Measurements from ENCODE around the gene ZNF410.
"Not testable (repeated sequence)": the region's sequence is repeated elsewhere in the genome, so short reads cannot be mapped to it uniquely, and the experiment has no call there.

Gene ZNF410

GRCh38 chr14:73909681-73910080, 23.0 kb downstream of the ZNF410 start:
- Histone ChIP-seq H3K4me1 (ENCODE audit: insufficient read depth, insufficient read length) (no peaks in the 10 kb centered on the region), H3K36me3 (ENCODE audit: insufficient read depth, insufficient read length, low read length) (peaks cover 69% of the 10 kb centered on the region), H3K27me3 (ENCODE audit: insufficient read depth, insufficient read length) (no peaks in the 10 kb centered on the region), H3K9me3 (ENCODE audit: insufficient read depth, low read length) (no peaks in the 10 kb centered on the region), H3K4me3 (ENCODE audit: insufficient read length, low read depth) (no peak overlapping the region), H3K9ac (ENCODE audit: insufficient read length, low read depth) (no peak overlapping the region)
- TF ChIP-seq SUZ12 (IDR thresholded peaks at IDR 0.05; ENCODE audit: extremely low read depth, insufficient read depth, insufficient read length), result no peak
- TF ChIP-seq YY1 (IDR thresholded peaks at IDR 0.05; ENCODE audit: insufficient read depth, insufficient read length), result no peak
- no peak for TF ChIP-seq ZNF274 (IDR thresholded peaks at IDR 0.05; ENCODE audit: low read depth, low read length)
- no peak for DNase-seq (ENCODE audit: low read depth, low spot score)

GRCh38 chr14:73913256-73913655, 26.6 kb downstream of the ZNF410 start:
- Histone ChIP-seq H3K4me3 (ENCODE audit: insufficient read length, low read depth) (no peak overlapping the region), H3K9ac (ENCODE audit: insufficient read length, low read depth) (no peak overlapping the region), H3K27me3 (ENCODE audit: insufficient read depth, insufficient read length) (no peaks in the 10 kb centered on the region), H3K9me3 (ENCODE audit: insufficient read depth, low read length) (no peaks in the 10 kb centered on the region), H3K36me3 (ENCODE audit: insufficient read depth, insufficient read length, low read length) (peaks cover 50% of the 10 kb centered on the region), H3K4me1 (ENCODE audit: insufficient read depth, insufficient read length) (no peaks in the 10 kb centered on the region)
- DNase-seq (ENCODE audit: low read depth, low spot score), result no peak
- TF ChIP-seq SUZ12 (IDR thresholded peaks at IDR 0.05; ENCODE audit: extremely low read depth, insufficient read depth, insufficient read length) (no peak), YY1 (IDR thresholded peaks at IDR 0.05; ENCODE audit: insufficient read depth, insufficient read length) (no peak), ZNF274 (IDR thresholded peaks at IDR 0.05; ENCODE audit: low read depth, low read length) (no peak)

GRCh38 chr14:73916324-73916723, 29.7 kb downstream of the ZNF410 start:
- Histone ChIP-seq H3K36me3 (ENCODE audit: insufficient read depth, insufficient read length, low read length) (peaks cover 37% of the 10 kb centered on the region), H3K4me3 (ENCODE audit: insufficient read length, low read depth) (no peak overlapping the region), H3K27me3 (ENCODE audit: insufficient read depth, insufficient read length) (no peaks in the 10 kb centered on the region), H3K9me3 (ENCODE audit: insufficient read depth, low read length) (no peaks in the 10 kb centered on the region), H3K9ac (ENCODE audit: insufficient read length, low read depth) (no peak overlapping the region), H3K4me1 (ENCODE audit: insufficient read depth, insufficient read length) (no peaks in the 10 kb centered on the region)
- TF ChIP-seq ZNF274 (IDR thresholded peaks at IDR 0.05; ENCODE audit: low read depth, low read length), result no peak
- no peak for TF ChIP-seq SUZ12 (IDR thresholded peaks at IDR 0.05; ENCODE audit: extremely low read depth, insufficient read depth, insufficient read length)
- no peak for TF ChIP-seq YY1 (IDR thresholded peaks at IDR 0.05; ENCODE audit: insufficient read depth, insufficient read length)
- DNase-seq (ENCODE audit: low read depth, low spot score), result no peak

- DNase-seq (ENCODE audit: low read depth, low spot score); H3K9me3 ChIP-seq (ENCODE audit: insufficient read depth, low read length); H3K27me3 ChIP-seq (ENCODE audit: insufficient read depth, insufficient read length); H3K4me3 ChIP-seq (ENCODE audit: insufficient read length, low read depth); H3K9ac ChIP-seq (ENCODE audit: insufficient read length, low read depth); H3K4me1 ChIP-seq (ENCODE audit: insufficient read depth, insufficient read length): not testable (repeated sequence)
- peaks cover 49% of the 10 kb centered on the region for H3K36me3 ChIP-seq (ENCODE audit: insufficient read depth, insufficient read length, low read length)
Observed at GRCh38 chr14:73919457-73919856, 32.8 kb downstream of the ZNF410 start.

- Histone ChIP-seq H3K9me3 (ENCODE audit: insufficient read depth, low read length) (no peaks in the 10 kb centered on the region), H3K4me1 (ENCODE audit: insufficient read depth, insufficient read length) (no peaks in the 10 kb centered on the region), H3K9ac (ENCODE audit: insufficient read length, low read depth) (no peak overlapping the region), H3K4me3 (ENCODE audit: insufficient read length, low read depth) (no peak overlapping the region), H3K36me3 (ENCODE audit: insufficient read depth, insufficient read length, low read length) (peaks cover 56% of the 10 kb centered on the region), H3K27me3 (ENCODE audit: insufficient read depth, insufficient read length) (no peaks in the 10 kb centered on the region)
- TF ChIP-seq ZNF274 (IDR thresholded peaks at IDR 0.05; ENCODE audit: low read depth, low read length) (no peak), YY1 (IDR thresholded peaks at IDR 0.05; ENCODE audit: insufficient read depth, insufficient read length) (no peak), SUZ12 (IDR thresholded peaks at IDR 0.05; ENCODE audit: extremely low read depth, insufficient read depth, insufficient read length) (no peak)
- DNase-seq (ENCODE audit: low read depth, low spot score), result no peak
Observed at GRCh38 chr14:73924337-73924736, 37.7 kb downstream of the ZNF410 start.

GRCh38 chr14:73935666-73936065, 49.0 kb downstream of the ZNF410 start:
- no peak overlapping the region for H3K4me3 ChIP-seq (ENCODE audit: insufficient read length, low read depth)
- no peaks in the 10 kb centered on the region for H3K27me3 ChIP-seq (ENCODE audit: insufficient read depth, insufficient read length)
- TF ChIP-seq SUZ12 (IDR thresholded peaks at IDR 0.05; ENCODE audit: extremely low read depth, insufficient read depth, insufficient read length) (no peak), ZNF274 (IDR thresholded peaks at IDR 0.05; ENCODE audit: low read depth, low read length) (no peak), YY1 (IDR thresholded peaks at IDR 0.05; ENCODE audit: insufficient read depth, insufficient read length) (no peak)
- no peak for DNase-seq (ENCODE audit: low read depth, low spot score)
- no peaks in the 10 kb centered on the region for H3K9me3 ChIP-seq (ENCODE audit: insufficient read depth, low read length)
- H3K36me3 ChIP-seq (ENCODE audit: insufficient read depth, insufficient read length, low read length), result peaks cover 32% of the 10 kb centered on the region
- no peaks in the 10 kb centered on the region for H3K4me1 ChIP-seq (ENCODE audit: insufficient read depth, insufficient read length)
- H3K9ac ChIP-seq (ENCODE audit: insufficient read length, low read depth), result no peak overlapping the region

GRCh38 chr14:73936548-73936947, 49.9 kb downstream of the ZNF410 start:
- H3K9ac ChIP-seq (ENCODE audit: insufficient read length, low read depth), result no peak overlapping the region
- H3K4me1 ChIP-seq (ENCODE audit: insufficient read depth, insufficient read length), result no peaks in the 10 kb centered on the region
- no peak for DNase-seq (ENCODE audit: low read depth, low spot score)
- H3K36me3 ChIP-seq (ENCODE audit: insufficient read depth, insufficient read length, low read length), result peaks cover 25% of the 10 kb centered on the region
- H3K27me3 ChIP-seq (ENCODE audit: insufficient read depth, insufficient read length), result no peaks in the 10 kb centered on the region
- H3K4me3 ChIP-seq (ENCODE audit: insufficient read length, low read depth), result no peak overlapping the region
- no peaks in the 10 kb centered on the region for H3K9me3 ChIP-seq (ENCODE audit: insufficient read depth, low read length)
- TF ChIP-seq ZNF274 (IDR thresholded peaks at IDR 0.05; ENCODE audit: low read depth, low read length), result no peak
- no peak for TF ChIP-seq YY1 (IDR thresholded peaks at IDR 0.05; ENCODE audit: insufficient read depth, insufficient read length)
- no peak for TF ChIP-seq SUZ12 (IDR thresholded peaks at IDR 0.05; ENCODE audit: extremely low read depth, insufficient read depth, insufficient read length)

- no peak overlapping the region for H3K4me3 ChIP-seq (ENCODE audit: insufficient read length, low read depth)
- H3K9ac ChIP-seq (ENCODE audit: insufficient read length, low read depth), result no peak overlapping the region
- DNase-seq (ENCODE audit: low read depth, low spot score), result no peak
Observed at GRCh38 chr14:73937012-73937411, 50.4 kb downstream of the ZNF410 start.

More at GRCh38 chr14:73937012-73937411, 50.4 kb downstream of the ZNF410 start:
- Histone ChIP-seq H3K27me3 (ENCODE audit: insufficient read depth, insufficient read length) (no peaks in the 10 kb centered on the region), H3K36me3 (ENCODE audit: insufficient read depth, insufficient read length, low read length) (peaks cover 21% of the 10 kb centered on the region), H3K9me3 (ENCODE audit: insufficient read depth, low read length) (no peaks in the 10 kb centered on the region), H3K4me1 (ENCODE audit: insufficient read depth, insufficient read length) (no peaks in the 10 kb centered on the region)
- no peak for TF ChIP-seq YY1 (IDR thresholded peaks at IDR 0.05; ENCODE audit: insufficient read depth, insufficient read length)
- TF ChIP-seq ZNF274 (IDR thresholded peaks at IDR 0.05; ENCODE audit: low read depth, low read length), result no peak
- no peak for TF ChIP-seq SUZ12 (IDR thresholded peaks at IDR 0.05; ENCODE audit: extremely low read depth, insufficient read depth, insufficient read length)
